Measurements from ENCODE around the gene RNF183.
"Not testable (repeated sequence)": the region's sequence is repeated elsewhere in the genome, so short reads cannot be mapped to it uniquely, and the experiment has no call there.

Gene RNF183

DNA sequence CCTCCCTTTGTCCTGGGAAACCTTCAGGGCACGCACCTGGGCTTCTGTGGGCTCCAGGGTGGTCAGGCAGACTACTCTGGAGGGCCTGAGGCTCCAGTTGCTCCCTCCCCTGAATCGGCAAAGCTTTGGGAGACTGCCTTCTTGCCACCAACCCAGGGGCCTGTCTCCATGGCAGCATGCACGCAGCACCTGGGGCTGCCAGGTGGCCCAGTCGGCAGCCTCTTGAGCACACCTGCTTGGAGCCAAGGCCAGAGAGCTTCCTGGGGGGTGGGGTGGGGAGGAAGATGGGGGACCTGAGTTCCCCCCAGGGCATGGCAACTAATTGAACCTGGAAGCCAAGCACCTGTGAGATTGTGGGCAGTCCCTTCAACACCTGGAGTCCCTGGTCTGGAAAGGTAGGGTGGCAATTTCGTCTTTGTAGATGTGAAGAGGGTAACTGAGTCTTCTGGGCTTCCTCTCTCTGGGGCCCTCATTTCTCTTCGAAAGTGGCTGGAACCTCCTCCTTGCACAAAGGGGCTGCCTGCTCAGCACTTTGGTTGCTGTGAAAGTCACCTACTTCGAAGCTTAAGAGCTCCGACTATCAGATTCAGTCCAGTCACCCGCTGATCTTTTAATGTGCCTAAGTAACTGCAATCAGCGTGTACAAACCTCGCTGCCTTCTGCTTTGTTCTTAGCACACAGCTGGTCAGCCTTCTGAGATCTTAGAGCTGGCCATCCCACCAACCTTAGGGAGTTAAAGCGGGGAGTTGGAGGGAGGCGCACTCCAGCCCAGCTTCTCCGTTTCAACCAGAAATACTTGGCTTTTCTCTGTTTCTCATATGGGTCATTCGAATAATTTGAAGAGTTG lies 4.0 kb downstream of the RNF183 start:
- no peak for TF ChIP-seq CTCF (IDR thresholded peaks at IDR 0.05)
- Histone ChIP-seq H3K27ac (no peak overlapping the region), H3K4me3 (ENCODE audit: low read depth in 1 of 2, low read length in 1 of 2) (no peak overlapping the region), H3K36me3 (peaks cover 1% of the 10 kb centered on the region), H3K9me3 (no peaks in the 10 kb centered on the region), H3K27me3 (no peaks in the 10 kb centered on the region), H3K4me1 (ENCODE audit: control insufficient read depth in 1 of 2, insufficient read depth in 1 of 2, low read depth in 1 of 2, low read length in 1 of 2) (no peaks in the 10 kb centered on the region)

DNA sequence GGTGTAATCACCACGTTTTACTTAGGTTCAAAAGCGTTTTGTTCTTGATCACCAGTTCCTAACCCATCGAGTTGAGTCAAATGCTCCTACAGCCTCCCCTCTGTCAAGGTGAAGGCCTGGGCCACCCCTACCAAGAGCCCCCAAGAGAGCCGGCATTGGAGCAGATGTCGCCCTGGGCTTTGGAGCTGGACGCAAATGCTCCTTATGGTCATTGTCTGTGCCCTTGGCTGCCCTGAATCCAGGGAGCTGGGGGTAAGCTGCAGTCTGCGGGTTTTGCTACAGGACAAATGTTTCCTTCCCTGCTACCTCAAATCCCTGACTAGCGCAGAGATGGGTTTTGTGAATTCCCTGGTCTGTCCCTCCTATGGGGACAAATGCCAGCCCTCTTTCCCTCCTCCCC lies 4.9 kb downstream of the RNF183 start:
- no peak overlapping the region for H3K4me3 ChIP-seq (ENCODE audit: low read depth in 1 of 2, low read length in 1 of 2)
- no peak for TF ChIP-seq CTCF (IDR thresholded peaks at IDR 0.05)

GRCh38 chr9:113296796-113297558 lies 6.2 kb downstream of the RNF183 start:
- Histone ChIP-seq H3K9me3 (no peaks in the 10 kb centered on the region), H3K4me1 (ENCODE audit: control insufficient read depth in 1 of 2, insufficient read depth in 1 of 2, low read depth in 1 of 2, low read length in 1 of 2) (no peaks in the 10 kb centered on the region), H3K27ac (no peak overlapping the region), H3K4me3 (ENCODE audit: low read depth in 1 of 2, low read length in 1 of 2) (no peak overlapping the region), H3K36me3 (peaks cover 23% of the 10 kb centered on the region), H3K27me3 (no peaks in the 10 kb centered on the region)
- no peak for TF ChIP-seq CTCF (IDR thresholded peaks at IDR 0.05)

More for the DNA sequence above, 4.9 kb downstream of the RNF183 start:
- no peak overlapping the region for H3K27ac ChIP-seq
- no peaks in the 10 kb centered on the region for H3K27me3 ChIP-seq
- H3K9me3 ChIP-seq: no peaks in the 10 kb centered on the region
- H3K36me3 ChIP-seq: peaks cover 10% of the 10 kb centered on the region
- no peaks in the 10 kb centered on the region for H3K4me1 ChIP-seq (ENCODE audit: control insufficient read depth in 1 of 2, insufficient read depth in 1 of 2, low read depth in 1 of 2, low read length in 1 of 2)

- H3K9me3 ChIP-seq; H3K27me3 ChIP-seq; H3K4me3 ChIP-seq (ENCODE audit: low read depth in 1 of 2, low read length in 1 of 2); H3K27ac ChIP-seq; H3K4me1 ChIP-seq (ENCODE audit: control insufficient read depth in 1 of 2, insufficient read depth in 1 of 2, low read depth in 1 of 2, low read length in 1 of 2): not testable (repeated sequence)
- H3K36me3 ChIP-seq: peaks cover 30% of the 10 kb centered on the region
Measured at GRCh38 chr9:113296247-113296646, 6.9 kb downstream of the RNF183 start.

GRCh38 chr9:113293285-113293878 lies 9.8 kb downstream of the RNF183 start:
- H3K4me1 ChIP-seq (ENCODE audit: control insufficient read depth in 1 of 2, insufficient read depth in 1 of 2, low read depth in 1 of 2, low read length in 1 of 2): no peaks in the 10 kb centered on the region
- H3K9me3 ChIP-seq: no peaks in the 10 kb centered on the region
- no peak for TF ChIP-seq CTCF (IDR thresholded peaks at IDR 0.05)
- no peaks in the 10 kb centered on the region for H3K27me3 ChIP-seq
- H3K4me3 ChIP-seq (ENCODE audit: low read depth in 1 of 2, low read length in 1 of 2): no peak overlapping the region
- no peak overlapping the region for H3K27ac ChIP-seq
- peaks cover 59% of the 10 kb centered on the region for H3K36me3 ChIP-seq
